Activated gamma-delta T cell (primary cell): ENCODE data around the gene PPP1R16B.
"Not testable (repeated sequence)": the region's sequence is repeated elsewhere in the genome, so short reads cannot be mapped to it uniquely, and the experiment has no call there.

Experiments
- DNase-seq: peaks from one replicate; lab custom pipeline; 2025; lab: John Stamatoyannopoulos, UW

The PPP1R16B gene

GRCh38 chr20:38853759-38854158, 48.3 kb downstream of the PPP1R16B start:
- no peak for DNase-seq

GRCh38 chr20:38854654-38855066, 49.2 kb downstream of the PPP1R16B start:
- no peak for DNase-seq

GRCh38 chr20:38855356-38855755, 49.9 kb downstream of the PPP1R16B start:
- DNase-seq = no peak

- no peak for DNase-seq
Measured at GRCh38 chr20:38856570-38856969, 51.1 kb downstream of the PPP1R16B start.

- DNase-seq = no peak
Measured at GRCh38 chr20:38857703-38858102, 52.2 kb downstream of the PPP1R16B start.

- DNase-seq = no peak
Measured at GRCh38 chr20:38859070-38859690, 53.7 kb downstream of the PPP1R16B start.

- not testable (repeated sequence) for DNase-seq
Measured at GRCh38 chr20:38859857-38860256, 54.4 kb downstream of the PPP1R16B start.

- no peak for DNase-seq
Measured at GRCh38 chr20:38861071-38861401, 55.5 kb downstream of the PPP1R16B start.

GRCh38 chr20:38862226-38862625, 56.7 kb downstream of the PPP1R16B start:
- no peak for DNase-seq

- DNase-seq = no peak
Measured at GRCh38 chr20:38863024-38863851, 57.7 kb downstream of the PPP1R16B start.

GRCh38 chr20:38864662-38865061, 59.2 kb downstream of the PPP1R16B start:
- no peak for DNase-seq

GRCh38 chr20:38866265-38867061, 61.0 kb downstream of the PPP1R16B start:
- no peak for DNase-seq

- no peak for DNase-seq
Measured at GRCh38 chr20:38867062-38867359, 61.5 kb downstream of the PPP1R16B start.

- no peak for DNase-seq
Measured at GRCh38 chr20:38870733-38871559, 65.4 kb downstream of the PPP1R16B start.

GRCh38 chr20:38871560-38871953, 66.1 kb downstream of the PPP1R16B start:
- DNase-seq = no peak

GRCh38 chr20:38872036-38872435, 66.5 kb downstream of the PPP1R16B start:
- DNase-seq = no peak

GRCh38 chr20:38872491-38873049, 67.1 kb downstream of the PPP1R16B start:
- DNase-seq = no peak

- DNase-seq = peak; percentile 29
Measured at GRCh38 chr20:38873050-38873581, 67.6 kb downstream of the PPP1R16B start.

GRCh38 chr20:38874460-38875174, 69.1 kb downstream of the PPP1R16B start:
- no peak for DNase-seq

GRCh38 chr20:38875175-38875993, 69.9 kb downstream of the PPP1R16B start:
- peak; percentile 20 for DNase-seq
